Heart left ventricle (tissue), 16 donors: Measurements from ENCODE around the gene TSKU. TPM values are rescaled to one million over a fixed set of nuclear protein-coding genes. Genes with fewer than 3 reads are reported as not detected.

Experiments used
- ATAC-seq, 4 donors: fragments of 200-7000 bp; cut with Tn5 transposase; one replicate each; pipeline ENCODE4 v1.9.1; 2020 to 2022; ENCODE audit warnings: moderate library complexity in 4 of 4, mild to moderate bottlenecking in 3 of 4, moderate number of reproducible peaks in 1 of 4
- DNase-seq, 5 donors: peaks; one replicate each; pipeline ENCODE4 v3.0.0-alpha.2; 2020
- H3K27ac ChIP-seq, 12 donors: fragments of 200-600 bp; sonication (generic) in 4 of 12; one replicate each; pipeline versions ENCODE4 v1.5.0 to v1.8.0; 2016 to 2022; ENCODE audit warnings: mild to moderate bottlenecking in 2 of 12
- H3K27me3 ChIP-seq, 9 donors: fragments of 200-600 bp; sonication (generic) in 2 of 9; one replicate each; pipeline versions ENCODE4 v1.5.1 to v1.8.0; 2016 to 2022; ENCODE audit warnings: mild to moderate bottlenecking in 3 of 9
- H3K36me3 ChIP-seq, 9 donors: fragments of 200-600 bp; sonication (generic) in 2 of 9; one replicate each; pipeline versions ENCODE4 v1.5.0 to v1.8.0; 2018 to 2022; ENCODE audit warnings: mild to moderate bottlenecking in 2 of 9
- H3K4me1 ChIP-seq, 12 donors: fragments of 200-600 bp; sonication (generic) in 4 of 12; one replicate each; pipeline versions ENCODE4 v1.5.0 to v1.8.0; 2016 to 2022; ENCODE audit warnings: mild to moderate bottlenecking in 3 of 12
- H3K4me3 ChIP-seq, 12 donors: fragments of 200-600 bp; sonication (generic) in 4 of 12; one replicate each; pipeline versions ENCODE4 v1.5.0 to v1.8.0; 2017 to 2022; ENCODE audit warnings: mild to moderate bottlenecking in 9 of 12, moderate library complexity in 4 of 12
- H3K9me3 ChIP-seq, 12 donors: fragments of 200-600 bp; sonication (generic) in 4 of 12; one replicate each; pipeline versions ENCODE4 v1.5.0 to v1.8.0; 2016 to 2022; ENCODE audit warnings: mild to moderate bottlenecking in 1 of 12
- POLR2A ChIP-seq, 2 donors: fragments of 450-650 bp; IDR thresholded peaks; one replicate each; pipeline ENCODE4 v1.6.1; 2017; ENCODE audit warnings: antibody characterized with exemption in 2 of 2, mild to moderate bottlenecking in 2 of 2, moderate library complexity in 2 of 2
- WGBS, 4 donors: extraction: QIAGEN DNeasy Blood & Tissue Kit in 2 of 4; methylation state at CpG; one replicate each; pipeline versions ENCODE4 v1.1.5 to v1.1.7; 2013 to 2018; 5-methylcytosine and 5-hydroxymethylcytosine counted together
- intact Hi-C, 10 donors: fragments of 100-400 bp; cut with DNase I; formaldehyde crosslinking; loops; one replicate each; pipeline versions ENCODE4 v1.11.1 to v1.14.2; 2022
- polyA plus RNA-seq, 2 donors: library from polyadenylated mRNA; stranded (reverse); fragments of 200-250 nt; gene quantifications; one replicate each; pipeline ENCODE4 v1.2.3, GENCODE V29; 2013
- total RNA-seq, 9 donors: library from RNA; depleted of rRNA in 2 of 9; stranded (reverse); fragments of >200 nt in 2 of 9; fragmentation: NEBNext Ultra II Directional in 3 of 9; extraction: Animal tissue kit (Norgen Biotek cat#: 25700) in 3 of 9; gene quantifications; one replicate each; pipeline versions ENCODE4 v1.1.0 to v1.2.4, GENCODE V29; 2016 to 2023
- TF ChIP-seq, protein P1 (sequence below), 12 donors: fragments of 200-600 bp; sonication (generic) in 4 of 12; IDR thresholded peaks; one replicate each; pipeline versions ENCODE4 v1.5.0 to v1.8.0; 2018 to 2022; ENCODE audit warnings: antibody characterized with exemption in 12 of 12, mild to moderate bottlenecking in 5 of 12
- donor health status: ischemic (EF 13 %, LVEDD 7.1; RV severe dilation, severe dysfunction).
- donor health status: healthy with polysubstance abuse.
- donor health status: DM: no; HTN: yes; CAD: no.
- donor health status: DM: no; HTN: no; CAD: no.
- donor health status: ischemic (EF 25% LVEDD 6.9; RV normal size, moderate dysfunction).
- donor health status: ischemic (EF 25% LVEDD 5.7; RV mildly dilated, moderate dysfunction).
- donor health status: healthy.
- donor health status: DM: yes; HTN: yes; CAD: no.
- donor health status: ischemic (EF 35%, LVEDD 5.7; RV mildly dilated, moderate dysfunction).
- donor health status: nonischemic (EF 11% LVEDD 7.7; RV severe dilation, severe dysfunction).
- donor health status: DM: yes; HTN: yes; CAD: no.
- donor health status: PGD.
- donor health status: ischemic (EF 29% LVEDD 5.4; RV normal size, mild dysfunction).
- donor health status: nonischemic (EF 23%, LVEDD 6.1; RV moderate dilation, normal function).

The TSKU gene
- total and polyA plus RNA-seq, 11 donors, result 4.5 to 39.8 (median 11.2) TPM

DNA sequence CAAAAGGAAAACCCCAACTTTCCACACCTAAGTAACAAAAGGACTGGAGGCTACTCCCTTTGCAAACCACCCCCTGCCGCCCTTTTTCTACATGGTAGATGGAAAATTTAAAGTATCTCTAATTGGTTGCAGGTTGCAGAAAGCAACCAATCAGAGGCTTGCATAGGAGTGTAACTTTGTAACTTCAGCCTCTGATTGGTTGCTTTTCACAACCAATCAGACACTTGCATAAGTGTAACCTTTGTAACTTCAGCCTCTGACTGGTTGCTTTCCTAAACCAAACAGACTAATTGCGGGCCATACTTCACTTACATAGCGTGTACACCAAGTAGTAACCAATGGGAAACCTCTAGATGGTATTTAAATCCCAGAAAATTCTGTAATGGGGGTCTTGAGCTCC, 60.8 kb downstream of the TSKU start:
- Histone ChIP-seq H3K9me3 (no peaks in the 10 kb centered on the region), H3K36me3 (no peaks in the 10 kb centered on the region), H3K4me3 (no peak overlapping the region), H3K27me3 (no peaks in the 10 kb centered on the region), H3K4me1 (peaks cover 0 to 12% (median 0%) of the 10 kb centered on the region in 12 donors), H3K27ac (no peak overlapping the region)
- intact Hi-C loops, result no loop called here
- 96 to 100% (median 99%) methylated on average over 3 of the region's 3 CpGs for WGBS, 4 donors
- DNase-seq (no peak), ATAC-seq (no peak)
- TF ChIP-seq, protein P1, sequence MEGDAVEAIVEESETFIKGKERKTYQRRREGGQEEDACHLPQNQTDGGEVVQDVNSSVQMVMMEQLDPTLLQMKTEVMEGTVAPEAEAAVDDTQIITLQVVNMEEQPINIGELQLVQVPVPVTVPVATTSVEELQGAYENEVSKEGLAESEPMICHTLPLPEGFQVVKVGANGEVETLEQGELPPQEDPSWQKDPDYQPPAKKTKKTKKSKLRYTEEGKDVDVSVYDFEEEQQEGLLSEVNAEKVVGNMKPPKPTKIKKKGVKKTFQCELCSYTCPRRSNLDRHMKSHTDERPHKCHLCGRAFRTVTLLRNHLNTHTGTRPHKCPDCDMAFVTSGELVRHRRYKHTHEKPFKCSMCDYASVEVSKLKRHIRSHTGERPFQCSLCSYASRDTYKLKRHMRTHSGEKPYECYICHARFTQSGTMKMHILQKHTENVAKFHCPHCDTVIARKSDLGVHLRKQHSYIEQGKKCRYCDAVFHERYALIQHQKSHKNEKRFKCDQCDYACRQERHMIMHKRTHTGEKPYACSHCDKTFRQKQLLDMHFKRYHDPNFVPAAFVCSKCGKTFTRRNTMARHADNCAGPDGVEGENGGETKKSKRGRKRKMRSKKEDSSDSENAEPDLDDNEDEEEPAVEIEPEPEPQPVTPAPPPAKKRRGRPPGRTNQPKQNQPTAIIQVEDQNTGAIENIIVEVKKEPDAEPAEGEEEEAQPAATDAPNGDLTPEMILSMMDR (IDR thresholded peaks at IDR 0.05), result no peak

- TF ChIP-seq, protein P1 (IDR thresholded peaks at IDR 0.05), result no peak
- no peak for TF ChIP-seq POLR2A (IDR thresholded peaks at IDR 0.05)
- H3K9me3 ChIP-seq, result no peaks in the 10 kb centered on the region
- 87 to 96% (median 92%) methylated on average over 10 of the region's 10 CpGs for WGBS, 4 donors
- no peak overlapping the region for H3K4me3 ChIP-seq
- H3K4me1 ChIP-seq, result peaks cover 0 to 8% (median 0%) of the 10 kb centered on the region in 12 donors
- DNase-seq (no peak), ATAC-seq (no peak)
- no peak overlapping the region for H3K27ac ChIP-seq
- no peaks in the 10 kb centered on the region for H3K27me3 ChIP-seq
- intact Hi-C loops, result no loop called here
- no peaks in the 10 kb centered on the region for H3K36me3 ChIP-seq
Observed at GRCh38 chr11:76844511-76844910, 61.4 kb downstream of the TSKU start.

DNA sequence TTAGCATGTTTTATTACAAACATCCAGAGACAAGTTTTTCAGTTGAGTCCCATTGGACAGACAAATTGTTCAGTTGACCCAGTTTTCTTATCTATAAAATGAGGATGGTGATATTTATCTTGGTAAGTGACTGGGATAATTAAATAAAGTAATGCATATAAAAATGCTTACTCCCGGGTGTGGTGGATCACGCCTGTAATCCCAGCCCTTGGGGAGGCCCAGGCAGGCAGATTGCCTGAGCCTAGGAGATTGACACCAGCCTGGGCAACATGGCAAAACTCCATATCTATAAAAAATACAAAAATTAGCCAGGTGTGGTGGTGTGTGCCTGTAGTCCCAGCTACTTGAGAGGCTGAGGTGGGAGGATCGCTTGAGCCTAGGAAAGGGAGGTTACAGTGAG, 61.9 kb downstream of the TSKU start:
- ATAC-seq (no peak), DNase-seq (no peak)
- H3K27me3 ChIP-seq, result no peaks in the 10 kb centered on the region
- intact Hi-C loops, result no loop called here
- no peaks in the 10 kb centered on the region for H3K36me3 ChIP-seq
- TF ChIP-seq, protein P1 (IDR thresholded peaks at IDR 0.05), result no peak
- no peak for TF ChIP-seq POLR2A (IDR thresholded peaks at IDR 0.05)
- peaks cover 0 to 8% (median 0%) of the 10 kb centered on the region in 12 donors for H3K4me1 ChIP-seq
- 85 to 93% (median 89%) methylated on average over 3 of the region's 3 CpGs for WGBS, 4 donors
- H3K4me3 ChIP-seq, result no peak overlapping the region
- no peaks in the 10 kb centered on the region for H3K9me3 ChIP-seq
- no peak overlapping the region for H3K27ac ChIP-seq

DNA sequence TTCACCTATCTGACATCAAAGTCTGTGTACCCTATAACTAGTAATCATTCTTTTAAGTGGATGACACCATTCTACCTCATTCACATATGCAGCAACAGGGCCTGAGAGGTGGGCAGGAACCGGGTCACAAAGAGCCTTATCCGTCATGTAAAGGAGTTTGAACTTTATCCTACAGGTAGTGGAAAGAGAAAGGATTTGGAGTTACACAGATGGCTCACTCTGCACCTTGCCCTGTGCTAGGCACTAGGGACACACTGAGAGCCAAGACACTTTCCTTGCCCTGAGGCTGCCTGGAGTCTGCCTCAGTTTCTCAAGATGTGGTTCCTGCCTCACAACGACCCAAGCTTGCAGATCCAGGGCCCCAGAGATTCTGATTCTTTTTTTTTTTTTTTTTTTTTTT, 63.3 kb downstream of the TSKU start:
- Histone ChIP-seq H3K27ac (no peak overlapping the region), H3K27me3 (no peaks in the 10 kb centered on the region), H3K4me1 (peaks cover 0 to 20% (median 2%) of the 10 kb centered on the region in 12 donors), H3K4me3 (no peak overlapping the region), H3K36me3 (no peaks in the 10 kb centered on the region), H3K9me3 (no peaks in the 10 kb centered on the region)
- intact Hi-C loops, result no loop called here
- DNase-seq (no peak), ATAC-seq (no peak)
- WGBS, 4 donors, result 86 to 92% (median 87%) methylated on average over 3 of the region's 3 CpGs
- no peak for TF ChIP-seq POLR2A (IDR thresholded peaks at IDR 0.05)
- TF ChIP-seq, protein P1 (IDR thresholded peaks at IDR 0.05), result no peak

Other genes with a start within 250 kb of the TSKU start
- gene LRRC32, start 112.6 kb upstream of the TSKU start, total RNA-seq, result 10 to 100 TPM; 20.1 to 67.1 (median 26.9) TPM
- gene LRRC32, start 112.6 kb upstream of the TSKU start, polyA plus RNA-seq, result 10 to 100 TPM; 46.4 to 79.0 TPM
- gene ACER3, start 77.6 kb downstream of the TSKU start, total RNA-seq, result 10 to 100 TPM in 5 of 9 donors, 1 to 10 TPM in 4; 4.8 to 17.0 (median 12.8) TPM
- gene ACER3, start 77.6 kb downstream of the TSKU start, polyA plus RNA-seq, result 1 to 10 TPM; 3.2 to 5.9 TPM